ENCODE measurements around the gene PDGFA.
"Not testable (repeated sequence)": the region's sequence is repeated elsewhere in the genome, so short reads cannot be mapped to it uniquely, and the experiment has no call there.

The PDGFA gene

GRCh38 chr7:556837-557557, 37.4 kb upstream of the PDGFA start:
- no peaks in the 10 kb centered on the region for H3K9me3 ChIP-seq (ENCODE audit: control insufficient read depth, insufficient read depth, low read length)
- H3K36me3 ChIP-seq (ENCODE audit: insufficient read depth, low read length) = no peaks in the 10 kb centered on the region
- H3K9ac ChIP-seq (ENCODE audit: low read depth, low read length) = no peak overlapping the region
- no peaks in the 10 kb centered on the region for H3K4me1 ChIP-seq (ENCODE audit: insufficient read depth, low read length)

GRCh38 chr7:556291-556826, 36.7 kb upstream of the PDGFA start:
- no peaks in the 10 kb centered on the region for H3K36me3 ChIP-seq (ENCODE audit: insufficient read depth, low read length)
- H3K9ac ChIP-seq (ENCODE audit: low read depth, low read length) = no peak overlapping the region
- H3K4me1 ChIP-seq (ENCODE audit: insufficient read depth, low read length) = no peaks in the 10 kb centered on the region
- no peaks in the 10 kb centered on the region for H3K9me3 ChIP-seq (ENCODE audit: control insufficient read depth, insufficient read depth, low read length)

GRCh38 chr7:555551-556160, 36.0 kb upstream of the PDGFA start:
- Histone ChIP-seq H3K9ac (ENCODE audit: low read depth, low read length) (no peak overlapping the region), H3K36me3 (ENCODE audit: insufficient read depth, low read length) (no peaks in the 10 kb centered on the region), H3K9me3 (ENCODE audit: control insufficient read depth, insufficient read depth, low read length) (no peaks in the 10 kb centered on the region), H3K4me1 (ENCODE audit: insufficient read depth, low read length) (no peaks in the 10 kb centered on the region)

GRCh38 chr7:553636-554111, 34.0 kb upstream of the PDGFA start:
- Histone ChIP-seq H3K9ac (ENCODE audit: low read depth, low read length) (no peak overlapping the region), H3K9me3 (ENCODE audit: control insufficient read depth, insufficient read depth, low read length) (no peaks in the 10 kb centered on the region), H3K36me3 (ENCODE audit: insufficient read depth, low read length) (no peaks in the 10 kb centered on the region), H3K4me1 (ENCODE audit: insufficient read depth, low read length) (no peaks in the 10 kb centered on the region)

GRCh38 chr7:552868-553635, 33.4 kb upstream of the PDGFA start:
- H3K36me3 ChIP-seq (ENCODE audit: insufficient read depth, low read length) = no peaks in the 10 kb centered on the region

GRCh38 chr7:552151-552867, 32.7 kb upstream of the PDGFA start:
- H3K9me3 ChIP-seq (ENCODE audit: control insufficient read depth, insufficient read depth, low read length); H3K36me3 ChIP-seq (ENCODE audit: insufficient read depth, low read length); H3K4me1 ChIP-seq (ENCODE audit: insufficient read depth, low read length); H3K9ac ChIP-seq (ENCODE audit: low read depth, low read length): not testable (repeated sequence)

More at GRCh38 chr7:552868-553635, 33.4 kb upstream of the PDGFA start:
- Histone ChIP-seq H3K9ac (ENCODE audit: low read depth, low read length) (no peak overlapping the region), H3K9me3 (ENCODE audit: control insufficient read depth, insufficient read depth, low read length) (no peaks in the 10 kb centered on the region), H3K4me1 (ENCODE audit: insufficient read depth, low read length) (no peaks in the 10 kb centered on the region)

- H3K36me3 ChIP-seq (ENCODE audit: insufficient read depth, low read length); H3K4me1 ChIP-seq (ENCODE audit: insufficient read depth, low read length); H3K9ac ChIP-seq (ENCODE audit: low read depth, low read length); H3K9me3 ChIP-seq (ENCODE audit: control insufficient read depth, insufficient read depth, low read length): not testable (repeated sequence)
Measured at GRCh38 chr7:551615-551970, 31.9 kb upstream of the PDGFA start.

- Histone ChIP-seq H3K36me3 (ENCODE audit: insufficient read depth, low read length) (no peaks in the 10 kb centered on the region), H3K4me1 (ENCODE audit: insufficient read depth, low read length) (no peaks in the 10 kb centered on the region), H3K9ac (ENCODE audit: low read depth, low read length) (no peak overlapping the region), H3K9me3 (ENCODE audit: control insufficient read depth, insufficient read depth, low read length) (no peaks in the 10 kb centered on the region)
Measured at GRCh38 chr7:550881-551614, 31.4 kb upstream of the PDGFA start.

- H3K9ac ChIP-seq (ENCODE audit: low read depth, low read length) = no peak overlapping the region
- H3K4me1 ChIP-seq (ENCODE audit: insufficient read depth, low read length) = no peaks in the 10 kb centered on the region
- H3K9me3 ChIP-seq (ENCODE audit: control insufficient read depth, insufficient read depth, low read length) = no peaks in the 10 kb centered on the region
- no peaks in the 10 kb centered on the region for H3K36me3 ChIP-seq (ENCODE audit: insufficient read depth, low read length)
Measured at GRCh38 chr7:549891-550625, 30.4 kb upstream of the PDGFA start.

GRCh38 chr7:549066-549890, 29.6 kb upstream of the PDGFA start:
- H3K9me3 ChIP-seq (ENCODE audit: control insufficient read depth, insufficient read depth, low read length) = no peaks in the 10 kb centered on the region
- H3K4me1 ChIP-seq (ENCODE audit: insufficient read depth, low read length) = no peaks in the 10 kb centered on the region
- H3K9ac ChIP-seq (ENCODE audit: low read depth, low read length) = no peak overlapping the region
- H3K36me3 ChIP-seq (ENCODE audit: insufficient read depth, low read length) = no peaks in the 10 kb centered on the region

GRCh38 chr7:548401-548800, 28.8 kb upstream of the PDGFA start:
- Histone ChIP-seq H3K9ac (ENCODE audit: low read depth, low read length) (no peak overlapping the region), H3K36me3 (ENCODE audit: insufficient read depth, low read length) (no peaks in the 10 kb centered on the region), H3K9me3 (ENCODE audit: control insufficient read depth, insufficient read depth, low read length) (no peaks in the 10 kb centered on the region), H3K4me1 (ENCODE audit: insufficient read depth, low read length) (no peaks in the 10 kb centered on the region; the same call in 1 of the 2 replicates)

- Histone ChIP-seq H3K9me3 (ENCODE audit: control insufficient read depth, insufficient read depth, low read length) (no peaks in the 10 kb centered on the region), H3K4me1 (ENCODE audit: insufficient read depth, low read length) (peaks cover 4% of the 10 kb centered on the region; the same call in 1 of the 2 replicates), H3K9ac (ENCODE audit: low read depth, low read length) (no peak overlapping the region), H3K36me3 (ENCODE audit: insufficient read depth, low read length) (no peaks in the 10 kb centered on the region)
Measured at GRCh38 chr7:545470-545869, 25.8 kb upstream of the PDGFA start.

Measured in ES-I3 (cell line).